ENCODE data around the gene BORCS6.

Gene BORCS6

GRCh38 chr17:8212312-8213180 lies 22.6 kb upstream of the BORCS6 start:
- H3K27me3 ChIP-seq (replicated peaks), result no peaks in the 10 kb centered on the region
- in situ Hi-C loops (cut with HindIII; ENCODE audit: low pct_ligation_motif_present, low sequenced_read_pairs), result no loop called here
- no peak for TF ChIP-seq CTCF (IDR thresholded peaks at IDR 0.05; ENCODE audit: low read depth, low read length, missing control alignments)
- H3K4me3 ChIP-seq (ENCODE audit: low read depth, low read length), result no peak overlapping the region
- no peak for DNase-seq
- H3K36me3 ChIP-seq (replicated peaks), result no peaks in the 10 kb centered on the region
- no peak overlapping the region for H3K27ac ChIP-seq

GRCh38 chr17:8210761-8211458 lies 20.9 kb upstream of the BORCS6 start:
- DNase-seq, result peak; percentile 45
- in situ Hi-C loops (cut with HindIII; ENCODE audit: low pct_ligation_motif_present, low sequenced_read_pairs), result no loop called here
- no peaks in the 10 kb centered on the region for H3K27me3 ChIP-seq (replicated peaks)
- no peak for TF ChIP-seq CTCF (IDR thresholded peaks at IDR 0.05; ENCODE audit: low read depth, low read length, missing control alignments)
- peak overlapping the region; percentile 56 for H3K27ac ChIP-seq
- H3K36me3 ChIP-seq (replicated peaks), result no peaks in the 10 kb centered on the region
- peak overlapping the region; percentile 91 for H3K4me3 ChIP-seq (ENCODE audit: low read depth, low read length)

- Histone ChIP-seq H3K36me3 (replicated peaks) (no peaks in the 10 kb centered on the region), H3K27me3 (replicated peaks) (no peaks in the 10 kb centered on the region), H3K4me3 (ENCODE audit: low read depth, low read length) (peak within 1 kb of the TSS; percentile 91), H3K27ac (peak within 1 kb of the TSS; percentile 56)
- TF ChIP-seq CTCF (IDR thresholded peaks at IDR 0.05; ENCODE audit: low read depth, low read length, missing control alignments), result no peak
- peak; percentile 97 for DNase-seq
- in situ Hi-C loops (cut with HindIII; ENCODE audit: low pct_ligation_motif_present, low sequenced_read_pairs), result no loop called here
Observed at GRCh38 chr17:8209907-8210760, 20.2 kb upstream of the BORCS6 start, which contains the start of gene AURKB. TSS of gene AURKB (minus strand) at chr17:8210575. CDS start at chr17:8210224, 351 bp downstream.

DNA sequence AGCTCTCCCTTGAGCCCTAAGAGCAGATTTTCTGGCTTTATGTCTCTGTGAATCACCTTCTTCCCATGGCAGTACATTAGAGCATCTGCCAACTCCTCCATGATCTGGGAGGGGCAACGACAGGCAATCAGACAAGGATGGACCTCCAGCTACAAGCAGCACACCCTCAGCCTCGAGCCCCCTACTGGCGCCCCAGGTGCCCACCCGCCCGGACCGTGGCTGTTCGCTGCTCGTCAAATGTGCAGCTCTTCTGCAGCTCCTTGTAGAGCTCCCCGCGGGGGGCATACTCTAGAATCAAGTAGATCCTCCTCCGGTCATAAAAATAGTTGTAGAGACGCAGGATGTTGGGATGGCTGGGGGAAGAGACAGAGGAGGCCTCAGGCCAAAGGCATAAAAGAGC lies 16.6 kb upstream of the BORCS6 start:
- Histone ChIP-seq H3K27ac (no peak overlapping the region), H3K27me3 (replicated peaks) (no peaks in the 10 kb centered on the region), H3K36me3 (replicated peaks) (no peaks in the 10 kb centered on the region), H3K4me3 (ENCODE audit: low read depth, low read length) (no peak overlapping the region)
- TF ChIP-seq CTCF (IDR thresholded peaks at IDR 0.05; ENCODE audit: low read depth, low read length, missing control alignments), result no peak
- no peak for DNase-seq
- in situ Hi-C loops (cut with HindIII; ENCODE audit: low pct_ligation_motif_present, low sequenced_read_pairs), result no loop called here

- H3K36me3 ChIP-seq (replicated peaks), result no peaks in the 10 kb centered on the region
- no peak for TF ChIP-seq CTCF (IDR thresholded peaks at IDR 0.05; ENCODE audit: low read depth, low read length, missing control alignments)
- no peaks in the 10 kb centered on the region for H3K27me3 ChIP-seq (replicated peaks)
- in situ Hi-C loops (cut with HindIII; ENCODE audit: low pct_ligation_motif_present, low sequenced_read_pairs), result no loop called here
- no peak overlapping the region for H3K4me3 ChIP-seq (ENCODE audit: low read depth, low read length)
- no peak overlapping the region for H3K27ac ChIP-seq
- DNase-seq, result no peak
Observed at GRCh38 chr17:8204761-8205555, 15.0 kb upstream of the BORCS6 start.

All from brain microvascular endothelial cell (primary cell).